ENCODE results near the gene IGFBPL1. TPM values are rescaled to one million over a fixed set of nuclear protein-coding genes. Genes with fewer than 3 reads are reported as not detected.

Gene IGFBPL1
- total RNA-seq, 2 donors from 2014 or later, result not detected

DNA sequence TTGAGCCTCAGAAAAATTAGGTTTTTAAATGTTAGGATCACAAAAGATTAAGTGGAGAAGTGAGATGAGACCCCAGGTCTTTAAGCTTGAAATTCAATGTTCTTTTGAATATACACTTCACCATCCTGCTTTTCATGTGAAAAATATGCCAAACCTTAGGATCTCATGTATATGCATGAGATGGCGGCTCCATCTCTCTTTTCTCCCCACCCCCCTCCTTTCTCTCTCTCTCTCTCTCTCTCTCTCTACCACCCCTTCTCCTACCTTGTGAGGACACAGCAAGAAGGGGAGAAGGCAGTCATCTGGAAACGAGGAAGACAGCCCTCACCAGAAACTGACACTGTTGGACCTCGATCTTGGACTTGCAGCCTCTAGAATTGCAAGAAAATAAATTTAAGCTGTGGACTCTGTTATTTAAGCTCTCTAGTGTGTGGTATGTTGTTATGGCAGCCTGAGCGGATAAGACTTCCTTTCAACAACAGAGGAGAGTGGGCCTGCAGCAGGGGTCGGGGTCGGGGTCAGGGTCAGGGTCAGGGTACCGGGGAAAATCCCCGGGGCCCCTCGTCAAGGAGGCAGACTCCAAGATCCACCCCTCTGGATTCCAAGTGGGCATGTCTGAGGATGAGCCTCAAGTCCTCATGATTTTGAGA lies 48.1 kb downstream of the IGFBPL1 start:
- DNase-seq (ENCODE audit: low spot score in 2 of 2) (no peak), ATAC-seq (no peak)
- Mint-ChIP-seq H3K27ac (no peak overlapping the region), H3K36me3 (no peaks in the 10 kb centered on the region), H3K9me3 (no peaks in the 10 kb centered on the region)

DNA sequence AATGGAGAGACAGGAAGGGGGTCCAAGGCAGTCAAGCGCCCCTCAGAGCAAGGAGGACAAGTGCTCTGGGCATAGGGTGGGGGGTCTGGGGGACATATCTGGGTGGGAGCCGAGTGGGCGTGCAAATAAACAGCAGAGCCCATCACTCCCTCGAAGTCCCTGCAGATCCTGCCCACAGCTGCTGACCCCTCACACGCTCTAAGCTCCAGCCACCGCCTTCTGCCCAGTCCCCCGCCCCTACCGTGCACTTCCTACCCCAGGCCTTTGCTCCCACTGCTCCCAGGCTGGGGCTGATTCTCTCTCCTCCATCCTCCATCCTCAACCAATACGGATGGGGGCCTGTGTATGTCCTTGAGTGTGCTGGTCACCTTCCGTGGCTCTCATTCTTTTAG lies 48.7 kb downstream of the IGFBPL1 start:
- H3K36me3 Mint-ChIP-seq, result no peaks in the 10 kb centered on the region
- ATAC-seq (no peak), DNase-seq (ENCODE audit: low spot score in 2 of 2) (no peak)
- no peaks in the 10 kb centered on the region for H3K9me3 Mint-ChIP-seq
- H3K27ac Mint-ChIP-seq, result no peak overlapping the region

DNA sequence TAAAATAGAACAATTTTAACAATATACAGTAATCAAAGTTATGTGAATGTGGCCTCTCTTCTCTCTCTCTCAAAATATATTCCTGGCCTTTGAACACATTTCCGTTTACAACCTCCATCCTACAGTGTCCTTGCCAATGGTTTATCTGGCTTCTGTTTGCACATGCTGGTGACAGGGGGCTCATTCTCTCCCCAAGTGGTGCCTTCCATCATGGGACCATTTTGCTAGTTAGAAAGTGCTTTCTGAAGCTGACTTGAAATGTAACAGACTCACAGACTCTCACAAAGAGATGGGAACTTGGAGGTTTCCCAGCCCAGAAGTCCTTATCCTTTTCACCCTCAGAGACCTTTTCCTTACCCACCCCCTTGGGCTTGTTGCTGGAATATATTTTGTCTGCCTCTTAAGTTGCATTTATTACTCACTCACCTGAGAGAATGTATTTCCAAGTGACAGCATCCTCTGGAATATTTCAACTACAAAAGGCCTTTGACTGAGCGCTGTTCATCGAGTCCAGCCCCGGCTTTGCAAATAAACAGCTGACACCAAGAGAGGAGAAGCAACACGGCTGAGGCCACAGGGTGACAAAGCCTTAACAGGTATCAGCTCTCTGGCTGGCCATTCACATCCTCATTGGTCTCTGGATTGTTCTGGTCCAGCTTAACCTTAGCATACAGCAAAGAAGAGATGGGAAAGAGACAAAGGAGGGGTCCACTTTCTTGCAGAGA lies 49.2 kb downstream of the IGFBPL1 start:
- Mint-ChIP-seq H3K36me3 (no peaks in the 10 kb centered on the region), H3K9me3 (no peaks in the 10 kb centered on the region), H3K27ac (no peak overlapping the region)
- ATAC-seq (no peak), DNase-seq (ENCODE audit: low spot score in 2 of 2) (no peak)

DNA sequence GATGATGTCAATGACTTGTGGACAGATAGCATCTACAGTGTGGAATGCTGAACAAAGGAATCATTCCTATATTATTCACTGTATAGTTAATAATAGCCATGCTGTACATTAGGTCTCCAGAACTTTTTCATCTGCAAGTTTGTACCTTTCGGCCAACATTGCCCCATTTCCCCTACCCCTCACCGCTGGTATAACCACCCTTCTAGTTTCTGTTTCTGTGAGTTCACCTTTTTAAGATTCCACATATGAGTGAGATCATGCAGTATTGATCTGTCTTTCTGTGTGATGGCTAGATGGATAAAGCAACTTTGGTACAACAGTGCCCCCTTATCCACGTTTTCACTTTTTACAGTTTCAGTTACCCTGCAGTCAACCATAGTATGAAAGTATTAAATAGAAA lies 50.6 kb downstream of the IGFBPL1 start:
- DNase-seq (ENCODE audit: low spot score in 2 of 2), result no peak

DNA sequence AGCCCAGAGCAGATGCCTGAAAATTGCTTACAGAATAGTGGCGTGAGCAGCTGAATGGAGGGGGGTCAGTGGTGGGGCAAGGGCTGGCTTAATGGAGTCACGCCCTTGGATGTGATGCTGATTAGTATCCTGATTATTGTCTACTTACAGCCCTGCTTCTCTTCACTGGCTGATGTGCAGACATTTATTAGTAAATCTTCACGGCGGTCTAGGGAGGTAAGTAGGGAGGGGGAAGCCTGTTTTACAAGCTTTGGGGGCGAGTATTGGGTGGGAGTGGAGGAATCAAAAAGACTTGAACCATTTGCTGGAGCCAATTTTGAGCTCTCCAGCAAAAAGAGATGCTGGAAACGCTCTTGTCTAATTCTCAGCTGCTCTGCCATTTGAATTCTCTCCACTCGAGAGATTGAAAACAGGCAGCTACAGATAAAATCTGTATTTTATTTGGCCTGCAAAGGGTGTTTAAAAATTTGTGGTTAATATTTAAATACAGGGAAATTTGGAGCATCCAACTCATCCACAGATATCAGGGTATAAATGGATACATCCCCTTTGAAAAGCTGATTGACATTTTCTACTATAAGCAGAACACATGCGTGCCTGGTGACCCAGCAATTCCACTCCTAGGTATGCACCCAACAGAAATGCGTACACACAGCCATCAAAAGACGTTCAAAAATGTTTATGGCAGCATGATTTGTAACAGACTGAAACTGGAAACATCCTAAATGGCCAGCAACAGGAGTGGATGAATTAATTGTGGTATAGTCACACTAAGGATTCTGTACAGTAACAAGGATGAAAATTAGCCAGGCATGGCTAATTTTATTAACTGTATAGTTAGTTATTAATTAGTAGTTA lies 51.3 kb downstream of the IGFBPL1 start:
- DNase-seq (ENCODE audit: low spot score in 2 of 2) (no peak), ATAC-seq (no peak)
- H3K27ac Mint-ChIP-seq, result no peak overlapping the region
- H3K36me3 Mint-ChIP-seq, result no peaks in the 10 kb centered on the region
- H3K9me3 Mint-ChIP-seq, result no peaks in the 10 kb centered on the region

More for the DNA sequence above, 50.6 kb downstream of the IGFBPL1 start:
- Mint-ChIP-seq H3K9me3 (no peaks in the 10 kb centered on the region), H3K36me3 (no peaks in the 10 kb centered on the region), H3K27ac (no peak overlapping the region)
- no peak for ATAC-seq

- DNase-seq (ENCODE audit: low spot score in 2 of 2), result no peak
- Mint-ChIP-seq H3K27ac (no peak overlapping the region), H3K36me3 (no peaks in the 10 kb centered on the region), H3K9me3 (no peaks in the 10 kb centered on the region)
- peak; percentile 61 to 70 for ATAC-seq
Measured at GRCh38 chr9:38371495-38371894, 52.8 kb downstream of the IGFBPL1 start.

GRCh38 chr9:38370176-38370575 lies 54.1 kb downstream of the IGFBPL1 start:
- peak in 1 of 2 donors; percentile 30 for DNase-seq (ENCODE audit: low spot score in 2 of 2)
- Mint-ChIP-seq H3K36me3 (no peaks in the 10 kb centered on the region), H3K27ac (no peak overlapping the region), H3K9me3 (no peaks in the 10 kb centered on the region)
- no peak for ATAC-seq

DNA sequence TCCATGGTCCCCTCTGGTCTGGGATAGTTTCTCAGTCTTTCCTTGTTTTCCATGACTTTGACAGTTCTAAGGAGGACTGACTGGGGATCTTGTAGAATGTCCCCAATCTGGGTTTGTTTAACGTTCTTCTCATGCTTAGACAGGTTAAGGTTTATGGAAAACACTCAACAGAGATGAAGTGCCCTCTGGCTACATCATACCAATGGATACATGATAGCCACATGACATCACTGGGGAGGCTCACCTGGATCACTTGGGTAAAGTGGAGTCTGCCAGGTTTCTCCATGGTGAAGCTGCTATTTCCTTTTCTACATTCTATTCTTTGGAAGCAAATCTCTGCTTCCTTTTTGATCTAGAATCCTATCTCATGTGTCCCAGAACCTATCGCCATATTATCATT lies 55.5 kb downstream of the IGFBPL1 start:
- no peak for ATAC-seq

GRCh38 chr9:38367898-38368297 lies 56.4 kb downstream of the IGFBPL1 start:
- ATAC-seq, result no peak
- no peak for DNase-seq (ENCODE audit: low spot score in 2 of 2)
- H3K9me3 Mint-ChIP-seq, result no peaks in the 10 kb centered on the region
- no peaks in the 10 kb centered on the region for H3K36me3 Mint-ChIP-seq
- H3K27ac Mint-ChIP-seq, result no peak overlapping the region

More for the DNA sequence above, 55.5 kb downstream of the IGFBPL1 start:
- Mint-ChIP-seq H3K9me3 (no peaks in the 10 kb centered on the region), H3K36me3 (no peaks in the 10 kb centered on the region), H3K27ac (no peak overlapping the region)
- DNase-seq (ENCODE audit: low spot score in 2 of 2), result no peak

- H3K36me3 Mint-ChIP-seq, result no peaks in the 10 kb centered on the region
- H3K9me3 Mint-ChIP-seq, result no peaks in the 10 kb centered on the region
- ATAC-seq (no peak), DNase-seq (ENCODE audit: low spot score in 2 of 2) (peak in 1 of 2 donors; percentile 44)
- peak overlapping the region in 1 of 2 donors; percentile 68 for H3K27ac Mint-ChIP-seq
Measured at GRCh38 chr9:38363589-38363925, 60.7 kb downstream of the IGFBPL1 start.

GRCh38 chr9:38362852-38363588 lies 61.2 kb downstream of the IGFBPL1 start:
- ATAC-seq (peak; percentile 66 to 82), DNase-seq (ENCODE audit: low spot score in 2 of 2) (peak; percentile 19 to 49)
- H3K9me3 Mint-ChIP-seq, result no peaks in the 10 kb centered on the region
- no peaks in the 10 kb centered on the region for H3K36me3 Mint-ChIP-seq
- H3K27ac Mint-ChIP-seq, result peak overlapping the region in 1 of 2 donors; percentile 68

DNA sequence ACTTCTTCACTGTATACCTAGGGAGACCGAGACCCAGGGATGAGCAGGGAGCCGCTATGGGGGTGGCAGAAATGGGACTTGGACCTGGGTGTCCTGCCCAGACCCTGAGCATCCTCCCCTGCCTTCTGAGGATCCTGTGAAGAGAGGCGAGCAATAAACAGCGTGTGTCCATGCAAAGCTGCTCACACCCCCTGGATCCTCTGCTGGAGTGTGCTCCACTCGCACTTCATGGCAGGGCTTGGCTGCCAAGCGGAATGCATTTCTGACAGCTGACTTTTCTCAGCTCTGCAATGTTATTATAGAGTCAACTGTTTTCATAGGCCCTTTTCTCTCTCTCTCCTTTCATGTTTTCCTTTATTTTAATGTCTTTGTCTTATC lies 62.8 kb downstream of the IGFBPL1 start:
- ATAC-seq (no peak), DNase-seq (ENCODE audit: low spot score in 2 of 2) (peak in 1 of 2 donors; percentile 4)
- no peak overlapping the region for H3K27ac Mint-ChIP-seq
- no peaks in the 10 kb centered on the region for H3K9me3 Mint-ChIP-seq
- H3K36me3 Mint-ChIP-seq, result no peaks in the 10 kb centered on the region

- Mint-ChIP-seq H3K36me3 (no peaks in the 10 kb centered on the region), H3K9me3 (no peaks in the 10 kb centered on the region)
- DNase-seq (ENCODE audit: low spot score in 2 of 2), result peak in 1 of 2 donors; percentile 21
Measured at GRCh38 chr9:38360839-38361472, 63.3 kb downstream of the IGFBPL1 start.

DNA sequence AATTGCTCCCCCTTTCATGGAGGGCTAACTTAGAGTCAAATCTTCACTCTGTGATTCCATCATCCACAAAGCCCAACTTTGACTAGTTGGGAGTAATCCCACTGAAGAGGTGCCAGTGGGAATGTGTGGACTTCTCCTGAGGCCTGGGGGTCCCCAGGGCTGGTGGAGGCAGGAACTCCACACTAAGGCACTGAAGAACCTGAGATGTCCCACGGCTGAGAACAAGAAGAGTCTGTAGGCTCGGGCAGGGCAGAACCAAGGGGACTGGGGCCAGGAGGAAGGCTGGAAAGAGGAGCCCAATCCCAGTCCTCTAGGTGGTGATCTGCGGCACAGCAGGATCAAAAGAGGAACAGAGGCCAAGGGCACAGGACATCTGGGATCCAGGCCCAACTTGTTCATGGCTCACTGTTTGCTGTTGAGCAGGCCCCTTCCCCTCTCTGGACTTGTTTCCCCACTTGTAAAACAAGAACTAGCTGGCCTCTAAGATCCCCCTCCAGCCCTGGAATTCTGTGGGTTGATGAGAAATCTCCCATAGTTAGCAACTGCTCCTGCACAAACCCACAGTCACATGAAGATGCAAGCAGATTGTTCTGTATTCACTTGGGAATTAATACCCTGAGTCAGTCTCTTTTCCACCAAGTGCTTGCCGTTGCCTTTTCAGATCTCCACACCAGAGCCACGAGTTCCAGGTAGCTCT lies 64.4 kb downstream of the IGFBPL1 start:
- Mint-ChIP-seq H3K9me3 (no peaks in the 10 kb centered on the region), H3K36me3 (no peaks in the 10 kb centered on the region), H3K27ac (no peak overlapping the region)
- no peak for ATAC-seq
- peak in 1 of 2 donors; percentile 25 for DNase-seq (ENCODE audit: low spot score in 2 of 2)

More at GRCh38 chr9:38360839-38361472, 63.3 kb downstream of the IGFBPL1 start:
- no peak for ATAC-seq
- no peak overlapping the region for H3K27ac Mint-ChIP-seq

DNA sequence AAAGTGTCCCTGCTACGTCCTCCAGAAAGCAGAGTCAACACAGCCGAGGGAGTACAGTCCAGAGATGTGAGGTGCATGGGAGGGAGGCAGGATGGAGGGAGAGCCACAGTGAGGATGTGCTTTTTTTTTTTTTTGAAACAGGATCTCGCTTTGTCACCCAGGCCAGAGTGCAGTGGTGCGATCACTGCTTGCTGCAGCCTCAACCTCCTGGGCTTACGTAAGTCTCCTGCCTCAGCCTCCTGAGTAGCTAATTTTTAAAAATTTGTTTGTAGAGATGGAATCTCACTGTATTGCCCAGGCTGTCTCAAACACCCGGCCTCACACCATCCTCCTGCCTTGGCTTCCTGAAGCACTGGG lies 65.0 kb downstream of the IGFBPL1 start:
- H3K36me3 Mint-ChIP-seq, result no peaks in the 10 kb centered on the region
- no peaks in the 10 kb centered on the region for H3K9me3 Mint-ChIP-seq
- ATAC-seq, result no peak
- no peak overlapping the region for H3K27ac Mint-ChIP-seq
- DNase-seq (ENCODE audit: low spot score in 2 of 2), result no peak
